Limb (tissue), 2 donors: ENCODE data around the gene TFDP2.
"Not testable (repeated sequence)": the region's sequence is repeated elsewhere in the genome, so short reads cannot be mapped to it uniquely, and the experiment has no call there.

Experiments used
- DNase-seq, 2 donors: peaks; one replicate each; pipeline ENCODE4 v3.0.0-alpha.2; 2016; ENCODE audit errors: extremely low spot score in 2 of 2

TFDP2 gene

DNA sequence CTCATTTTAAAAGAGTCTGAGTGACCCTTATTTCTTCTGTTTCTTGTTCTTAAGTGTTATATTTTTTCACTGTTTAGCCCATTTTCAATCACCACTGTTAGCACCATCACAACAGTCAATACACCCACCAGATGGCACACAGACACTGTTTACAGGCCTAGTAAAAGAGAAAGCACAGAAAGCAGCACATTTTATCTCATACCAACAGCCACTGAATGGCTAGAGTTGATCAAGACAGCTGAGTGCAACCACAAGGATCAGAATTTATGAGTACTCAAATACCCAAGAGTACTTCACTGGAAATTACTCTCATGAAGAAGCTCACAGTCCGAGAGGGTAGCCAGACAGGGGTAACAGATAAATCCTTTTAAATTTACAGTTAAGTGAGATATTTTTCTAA, 127.0 kb downstream of the TFDP2 start:
- DNase-seq: no peak

- DNase-seq: no peak
Measured at GRCh38 chr3:142021127-142021526, 128.2 kb downstream of the TFDP2 start.

GRCh38 chr3:142019794-142020320, 129.5 kb downstream of the TFDP2 start:
- DNase-seq: no peak

DNA sequence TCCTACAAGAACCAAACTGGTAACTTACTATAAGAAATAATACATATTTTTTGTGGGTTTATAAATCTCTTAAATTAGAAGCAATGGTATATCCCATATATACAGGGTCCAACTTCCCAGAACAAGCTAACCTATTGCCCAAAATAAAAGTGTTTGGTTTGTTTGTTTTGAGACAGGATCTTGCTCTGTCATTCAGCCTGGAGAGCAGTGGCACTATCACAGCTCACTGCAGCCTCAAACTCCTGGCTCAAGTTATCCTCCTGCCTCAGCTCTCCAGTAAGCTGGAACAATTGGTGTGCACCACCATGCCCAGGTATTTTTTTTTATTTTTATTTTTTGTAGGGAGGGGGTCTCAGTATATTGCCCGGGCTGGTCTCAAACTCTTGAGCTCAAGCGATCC, 135.4 kb downstream of the TFDP2 start:
- no peak for DNase-seq

DNA sequence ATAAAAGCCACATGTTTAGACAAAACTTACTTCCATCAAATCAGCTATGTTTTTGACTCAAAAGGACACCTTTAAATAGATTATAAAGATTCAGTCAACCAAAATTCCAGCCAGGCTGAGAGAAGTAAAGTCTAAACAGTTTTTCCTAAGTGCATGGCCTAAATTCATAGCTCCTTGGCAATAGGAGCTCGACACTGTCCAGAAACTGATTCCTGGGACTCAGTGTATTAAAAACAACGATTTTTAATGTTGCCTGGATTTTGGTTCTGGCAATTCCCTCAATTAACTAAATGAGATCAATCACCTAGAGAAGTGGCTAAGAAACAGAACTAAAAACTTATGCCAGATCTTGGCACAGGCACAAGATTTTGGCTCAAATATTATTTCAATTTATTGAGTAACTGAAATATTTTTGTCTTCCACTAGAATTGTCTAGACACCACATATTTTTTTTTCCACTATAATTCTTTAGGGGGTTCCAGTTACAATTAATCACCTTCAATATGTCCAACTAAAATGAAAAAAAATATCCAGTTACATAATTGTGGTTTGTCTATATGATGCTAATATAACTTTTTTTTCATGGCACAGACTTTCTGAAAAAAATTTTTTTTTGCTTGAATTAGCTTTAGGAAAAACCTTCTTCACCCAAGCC, 135.9 kb downstream of the TFDP2 start:
- no peak for DNase-seq

GRCh38 chr3:142009029-142009428, 140.3 kb downstream of the TFDP2 start:
- no peak for DNase-seq

GRCh38 chr3:142007710-142008399, 141.5 kb downstream of the TFDP2 start:
- no peak for DNase-seq

- not testable (repeated sequence) for DNase-seq
Measured at GRCh38 chr3:142004957-142005356, 144.4 kb downstream of the TFDP2 start.

DNA sequence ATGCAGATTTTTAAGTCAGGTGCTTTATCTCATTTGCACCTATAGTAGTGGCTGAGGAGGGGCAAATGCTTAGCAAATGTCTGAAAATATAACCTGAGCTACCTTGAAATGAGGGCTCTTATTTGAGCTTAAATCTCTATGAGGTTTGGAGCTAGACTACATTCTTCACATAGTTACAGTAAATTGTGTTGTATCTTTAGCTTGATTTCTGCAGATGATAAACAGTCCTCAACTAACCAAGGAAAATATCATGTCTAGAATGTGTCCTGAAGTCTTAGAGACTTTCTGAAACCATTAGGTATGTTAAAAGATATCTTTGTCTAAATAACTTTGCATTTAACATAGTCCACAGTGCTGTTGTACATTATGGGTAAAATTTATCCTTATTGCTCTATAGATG, 145.3 kb downstream of the TFDP2 start:
- DNase-seq: no peak

DNA sequence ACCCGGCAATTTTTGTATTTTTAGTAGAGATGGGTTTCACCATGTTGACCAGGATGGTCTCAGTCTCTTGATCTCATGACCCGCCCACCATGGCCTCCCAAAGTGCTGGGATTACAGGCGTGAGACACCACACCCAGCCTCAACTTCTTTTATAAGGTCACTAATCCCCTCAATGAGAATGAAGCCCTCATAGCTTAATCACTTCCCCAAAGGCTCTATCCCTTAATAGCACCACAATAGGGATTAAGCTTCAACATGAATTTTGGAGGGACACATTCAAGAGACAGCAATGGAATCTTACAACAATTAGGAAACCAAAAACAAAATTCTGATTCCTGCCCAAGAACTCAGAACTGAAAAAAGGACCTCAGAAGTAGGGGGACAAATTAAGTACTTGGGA, 146.1 kb downstream of the TFDP2 start:
- no peak for DNase-seq

DNA sequence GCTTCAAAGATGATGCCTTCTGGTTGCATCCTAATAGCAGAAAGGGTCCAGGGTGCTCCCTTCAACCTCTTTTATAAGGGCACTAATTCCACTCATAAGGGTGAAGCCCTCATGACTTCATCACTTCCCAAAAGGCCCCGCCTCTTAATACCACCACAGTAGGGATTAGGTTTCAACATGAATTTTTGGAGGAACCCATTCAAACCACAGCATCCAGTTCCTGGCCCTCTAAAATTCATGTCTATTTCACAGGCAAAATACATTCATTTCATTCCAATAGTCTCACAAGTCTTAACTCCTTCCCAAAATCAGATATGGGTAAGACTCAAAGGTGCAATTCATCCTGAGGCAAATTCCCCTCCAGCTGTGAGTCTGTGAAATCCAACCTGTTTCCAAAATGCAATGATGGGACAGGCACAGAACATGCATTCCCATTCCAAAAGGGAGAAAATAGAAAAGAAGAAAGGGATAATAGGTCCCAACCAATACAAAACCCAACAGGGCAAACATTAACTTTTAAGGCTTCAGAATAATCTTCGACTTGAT, 148.9 kb downstream of the TFDP2 start:
- no peak for DNase-seq

DNA sequence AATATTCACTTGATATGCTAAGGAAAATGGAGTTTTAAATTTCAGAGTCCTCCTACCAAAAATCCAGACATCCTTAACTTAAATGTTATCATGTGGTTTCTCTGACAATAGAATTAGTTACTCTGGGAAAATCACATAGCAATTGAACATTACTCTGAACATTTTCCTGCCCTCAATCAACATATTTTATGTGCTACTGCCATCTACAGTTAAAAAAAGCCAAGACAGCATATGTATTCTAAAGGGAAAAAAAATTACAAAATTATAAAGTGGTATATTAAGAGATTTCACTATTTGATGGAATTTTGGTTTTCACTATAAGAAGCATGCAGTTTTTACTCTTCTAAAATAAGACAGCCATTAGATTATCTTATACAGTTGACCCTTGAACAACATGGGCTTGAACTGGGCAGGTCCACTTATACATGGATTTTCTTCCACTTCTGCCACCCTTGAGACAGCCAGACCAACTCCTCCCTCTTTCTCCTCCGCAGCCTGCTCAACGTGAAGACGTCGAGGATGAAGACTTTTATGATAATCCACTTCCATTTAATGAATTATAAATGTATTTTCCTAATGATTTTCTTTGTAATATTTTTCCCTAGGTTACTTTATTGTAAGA, 150.6 kb downstream of the TFDP2 start:
- peak in 1 of 2 donors; percentile 28 for DNase-seq

GRCh38 chr3:141996437-141996836, 152.9 kb downstream of the TFDP2 start:
- DNase-seq: no peak

DNA sequence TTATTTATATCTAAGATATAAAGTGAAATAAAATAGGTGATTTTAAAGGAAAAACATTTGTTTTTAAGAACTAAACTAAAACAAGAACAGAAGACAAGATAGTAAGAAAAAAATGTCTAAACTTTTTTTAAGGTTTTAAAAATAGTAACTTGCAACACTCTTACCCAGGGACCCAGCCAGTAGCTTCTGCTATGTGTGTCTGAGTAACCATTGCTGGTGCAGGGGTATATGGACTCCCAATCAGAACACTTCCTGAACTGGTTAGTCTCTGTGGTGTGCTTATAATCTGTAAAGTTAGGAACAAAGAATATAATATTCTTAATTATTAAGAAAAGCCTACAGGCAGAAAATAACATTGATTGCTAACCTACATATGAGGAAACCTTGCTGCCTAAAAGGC, 154.5 kb downstream of the TFDP2 start:
- DNase-seq: no peak

- DNase-seq: no peak
Measured at GRCh38 chr3:141992512-141992911, 156.8 kb downstream of the TFDP2 start.

DNA sequence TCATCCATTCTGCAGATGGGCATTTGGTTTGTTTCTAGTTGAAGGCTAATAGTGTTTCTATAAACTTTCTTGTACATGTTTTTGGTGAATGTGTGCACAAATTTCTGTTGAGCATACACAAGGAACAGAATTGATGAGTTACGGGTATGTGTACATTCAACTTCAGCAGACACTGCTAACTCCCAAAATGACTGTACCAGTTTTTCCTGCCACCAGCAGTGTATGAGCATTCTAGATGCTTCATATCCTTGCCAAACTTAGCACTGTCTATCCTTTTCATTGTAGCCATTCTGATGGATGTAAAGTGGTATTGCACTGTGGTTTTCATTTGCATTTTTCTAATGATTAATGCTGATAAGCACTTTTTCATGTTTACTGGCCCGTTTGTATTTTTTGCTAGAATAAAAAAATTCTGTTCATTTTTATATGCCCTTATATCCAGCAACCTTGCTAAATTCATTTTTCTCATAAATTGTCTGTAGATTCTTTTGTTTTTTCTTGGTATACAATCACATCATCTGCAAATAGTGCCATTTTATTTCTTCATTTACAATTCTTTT, 162.7 kb downstream of the TFDP2 start:
- DNase-seq: no peak

- DNase-seq: no peak
Measured at GRCh38 chr3:141981084-141981483, 168.3 kb downstream of the TFDP2 start.

DNA sequence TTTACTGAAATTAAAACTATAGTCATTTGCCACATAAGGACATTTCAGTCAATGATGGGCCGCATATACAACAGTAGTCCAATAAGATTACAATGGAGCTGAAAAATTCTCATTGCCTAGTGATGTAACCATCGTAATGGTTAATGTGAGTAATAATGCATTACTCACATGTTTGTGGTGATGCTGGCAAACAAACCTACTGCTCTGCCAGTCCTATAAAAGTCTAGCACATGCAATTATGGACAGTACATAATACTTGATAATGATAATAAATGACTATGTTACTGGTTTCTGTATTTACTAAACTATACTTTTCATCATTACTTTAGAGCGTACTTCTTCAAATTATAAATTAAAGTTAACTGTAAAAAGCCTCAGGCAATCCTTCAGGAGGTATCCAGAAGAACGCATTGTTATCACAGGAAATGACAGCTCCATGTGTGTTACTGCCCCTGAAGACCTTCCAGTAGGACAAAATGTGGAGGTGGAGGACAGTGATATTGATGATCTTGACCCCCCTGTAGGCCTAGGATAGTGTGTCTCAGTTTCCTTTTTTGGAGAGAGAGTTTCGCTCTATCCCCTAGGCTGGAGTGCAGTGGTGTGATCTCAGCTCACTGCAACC, 170.2 kb downstream of the TFDP2 start:
- DNase-seq: no peak

GRCh38 chr3:141974777-141975176, 174.6 kb downstream of the TFDP2 start:
- not testable (repeated sequence) for DNase-seq

DNA sequence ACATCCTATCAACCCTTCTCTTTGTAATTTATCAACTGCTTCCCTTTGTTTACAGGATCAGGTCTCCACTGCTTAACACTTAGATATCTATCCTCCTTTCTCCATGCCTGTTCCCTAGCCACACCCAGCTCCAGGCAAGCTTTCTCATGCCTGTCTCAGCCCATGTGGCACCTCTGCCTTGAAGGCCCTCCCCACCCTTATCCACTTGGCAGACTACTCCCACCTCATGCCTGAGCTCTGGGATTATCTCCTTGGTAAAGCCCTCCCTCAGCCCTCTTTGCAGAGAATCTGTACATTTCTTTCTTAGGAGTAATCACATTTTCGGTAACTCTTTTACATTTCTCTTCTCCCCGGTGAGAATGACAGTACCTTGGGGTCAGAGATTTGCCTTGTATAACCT, 176.9 kb downstream of the TFDP2 start:
- no peak for DNase-seq

DNA sequence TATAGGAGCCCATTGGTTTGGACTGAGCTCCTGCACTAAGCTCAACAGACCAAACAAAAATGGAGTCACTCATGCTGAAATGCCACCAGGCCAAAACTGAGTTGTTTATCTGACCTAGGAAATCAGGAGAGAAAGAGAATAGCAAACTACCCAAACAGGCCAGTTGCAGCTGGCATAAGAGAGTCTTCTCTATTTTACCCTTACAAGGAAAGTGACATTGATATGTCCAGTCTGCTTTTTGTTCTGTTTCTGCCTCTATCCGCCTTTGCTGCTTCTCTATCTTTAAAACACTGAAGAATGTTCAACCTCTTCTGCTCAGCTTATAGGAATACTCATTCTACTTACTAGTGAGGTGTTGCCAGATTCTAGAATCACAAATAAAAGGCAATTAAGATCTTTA, 177.8 kb downstream of the TFDP2 start:
- no peak for DNase-seq

DNA sequence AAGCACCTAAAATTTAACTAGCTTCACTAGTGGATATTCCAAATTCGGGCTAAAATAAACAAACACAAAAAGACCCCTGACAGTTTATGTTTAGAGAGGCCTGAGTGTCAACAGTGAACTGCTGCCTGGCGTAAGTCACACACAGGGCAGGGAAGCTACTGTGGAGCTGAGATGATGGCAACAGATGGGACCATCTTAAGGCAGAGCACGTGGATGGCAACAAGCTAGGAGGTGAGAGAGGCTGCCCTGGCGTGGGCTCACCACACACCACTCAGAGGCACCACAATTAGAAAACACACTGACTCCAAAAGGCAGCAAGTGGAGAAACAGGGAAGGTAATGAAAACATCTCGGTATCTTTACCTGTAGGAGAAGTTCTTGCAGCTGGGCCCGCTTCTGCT, 179.6 kb downstream of the TFDP2 start:
- DNase-seq: no peak
